ENCODE measurements around the gene SH3BP2. TPM values are rescaled to one million over a fixed set of nuclear protein-coding genes. Genes with fewer than 3 reads are reported as not detected.

Gene SH3BP2
- total RNA-seq, 1 experiment from 2014 or later, result 52.8 TPM

GRCh38 chr4:2796849-2797544 is 4.1 kb downstream of the SH3BP2 start:
- Histone ChIP-seq H3K4me1 (ENCODE audit: control insufficient read depth in 1 of 2, insufficient read depth in 2 of 2, low read length in 2 of 2) (peaks cover 54 to 83% of the 10 kb centered on the region in 2 experiments), H3K9ac (ENCODE audit: low read length) (0 out of 2 replicates have a peak overlapping the region, but pooled peaks have one; percentile 17), H2AFZ (ENCODE audit: low read depth, low read length, poor library complexity, severe bottlenecking) (no peak overlapping the region), H3K9me3 (ENCODE audit: control insufficient read depth in 1 of 2, insufficient read depth in 1 of 2, low read depth in 1 of 2, low read length in 2 of 2) (no peaks in the 10 kb centered on the region), H3K9me2 (ENCODE audit: insufficient read depth) (no peaks in the 10 kb centered on the region), H3K27me3 (ENCODE audit: insufficient read depth, low read length) (no peaks in the 10 kb centered on the region), H3K27ac (ENCODE audit: low read depth, low read length) (peak overlapping the region; percentile 48; the same call in 1 of the 2 replicates), H3K4me3 (replicated peaks in 1 of 2; ENCODE audit: low read depth in 1 of 2, low read length in 2 of 2) (no peak overlapping the region), H3K79me2 (ENCODE audit: insufficient read depth, low read length) (no peaks in the 10 kb centered on the region), H3K4me2 (ENCODE audit: low read length) (peak overlapping the region; percentile 51), H3K36me3 (ENCODE audit: control insufficient read depth in 1 of 2, insufficient read depth in 2 of 2, low read length in 2 of 2) (no peaks in the 10 kb centered on the region), H4K20me1 (ENCODE audit: insufficient read depth) (no peaks in the 10 kb centered on the region)
- intact Hi-C loops (cut with micrococcal nuclease), result no loop called here
- POLR2A ChIA-PET, result no interaction called here
- no TSS peak for BruUV-seq (replicated peaks)
- CTCF ChIA-PET, result no interaction called here
- ATAC-seq (no peak), DNase-seq (ENCODE audit: low read depth, low spot score) (no peak)
- RAD21 ChIA-PET (ENCODE audit: low non-redundant PET in 1 of 2, low total read pairs in 2 of 2, uncharacterized antibody in 2 of 2, unreplicated experiment in 2 of 2), result no interaction called here
- TF ChIP-seq ZFX (IDR thresholded peaks at IDR 0.05), result no peak
- TF ChIP-seq ZBTB33 (IDR thresholded peaks at IDR 0.05; ENCODE audit: extremely low read depth, insufficient replicate concordance, low read length), result no peak
- TF ChIP-seq ZNF274 (IDR thresholded peaks at IDR 0.05; ENCODE audit: low read depth, low read length), result no peak
- TF ChIP-seq YY1 (IDR thresholded peaks at IDR 0.05; ENCODE audit: extremely low read depth, insufficient replicate concordance, low read depth, low read length), result no peak
- no peak for TF ChIP-seq CEBPB (IDR thresholded peaks at IDR 0.05; ENCODE audit: low read depth)
- no peak for TF ChIP-seq RAD21 (IDR thresholded peaks at IDR 0.05; ENCODE audit: low read depth)
- no peak for TF ChIP-seq SIN3A (IDR thresholded peaks at IDR 0.05; ENCODE audit: low read depth)
- no peak for TF ChIP-seq EZH2 (IDR thresholded peaks at IDR 0.05)
- TF ChIP-seq CTCF (IDR thresholded peaks at IDR 0.05 in 2 of 3, conservative IDR thresholded peaks at IDR 0.05 in 1 of 3; ENCODE audit: borderline replicate concordance in 1 of 3, insufficient read depth in 1 of 3, low read depth in 2 of 3, low read length in 2 of 3), result no peak
- no peak for TF ChIP-seq JUND (IDR thresholded peaks at IDR 0.05)
- TF ChIP-seq FOSL1 (IDR thresholded peaks at IDR 0.05; ENCODE audit: low read depth), result no peak
- no peak for TF ChIP-seq EZH2phosphoT487 (IDR thresholded peaks at IDR 0.05; ENCODE audit: borderline replicate concordance)
- TF ChIP-seq REST (IDR thresholded peaks at IDR 0.05; ENCODE audit: low read depth), result no peak
- no peak for TF ChIP-seq EGR1 (IDR thresholded peaks at IDR 0.05; ENCODE audit: low read depth)
- TF ChIP-seq TCF7L2 (IDR thresholded peaks at IDR 0.05; ENCODE audit: borderline replicate concordance, extremely low read depth, insufficient read depth, insufficient read length), result no peak
- TF ChIP-seq CBX3 (IDR thresholded peaks at IDR 0.05; ENCODE audit: low read depth), result no peak
- no peak for TF ChIP-seq MAX (IDR thresholded peaks at IDR 0.05)
